ENCODE measurements around the gene KLHL34.

Gene KLHL34

GRCh38 chrX:21655901-21656586, 2.1 kb downstream of the KLHL34 start:
- no peak for DNase-seq

DNA sequence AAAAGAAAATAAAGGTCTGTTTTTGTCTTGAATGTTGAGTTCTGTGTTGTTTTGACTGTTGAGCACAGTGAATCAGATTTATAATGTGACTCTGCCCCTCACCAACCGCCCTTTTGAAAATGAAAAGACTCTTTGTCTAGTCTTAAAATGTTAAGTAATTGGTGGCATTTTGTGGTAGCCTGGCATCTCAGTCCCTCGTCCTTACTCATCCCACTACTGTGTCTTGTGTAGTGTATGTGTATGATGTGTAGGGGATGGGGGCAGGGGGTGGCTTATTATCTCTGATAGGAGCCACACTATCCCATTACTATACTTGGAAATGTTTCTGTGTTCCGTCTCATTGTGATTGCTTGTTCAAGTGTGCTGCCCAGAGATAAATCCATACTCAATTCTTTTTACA, 12.2 kb downstream of the KLHL34 start:
- DNase-seq: no peak

DNA sequence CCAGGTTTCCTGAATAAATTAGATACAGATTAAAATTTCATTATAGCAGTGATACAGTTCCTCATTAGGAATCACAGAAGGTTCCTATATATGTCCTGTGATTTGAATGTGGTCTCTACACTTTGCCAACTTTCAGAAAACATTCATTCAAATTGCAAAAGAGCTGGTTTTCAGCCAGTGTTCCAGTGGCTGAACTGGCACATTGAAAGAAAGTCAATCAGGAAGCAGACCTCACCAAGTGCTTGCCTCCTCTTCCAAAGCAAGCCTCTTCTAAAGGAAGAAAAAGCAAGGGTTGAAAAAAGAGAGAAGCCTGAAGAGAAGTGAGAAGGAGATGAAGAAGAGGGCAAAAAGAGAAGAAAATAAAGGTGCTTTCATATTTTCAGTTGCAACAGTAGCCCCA, 12.7 kb downstream of the KLHL34 start:
- DNase-seq: no peak

DNA sequence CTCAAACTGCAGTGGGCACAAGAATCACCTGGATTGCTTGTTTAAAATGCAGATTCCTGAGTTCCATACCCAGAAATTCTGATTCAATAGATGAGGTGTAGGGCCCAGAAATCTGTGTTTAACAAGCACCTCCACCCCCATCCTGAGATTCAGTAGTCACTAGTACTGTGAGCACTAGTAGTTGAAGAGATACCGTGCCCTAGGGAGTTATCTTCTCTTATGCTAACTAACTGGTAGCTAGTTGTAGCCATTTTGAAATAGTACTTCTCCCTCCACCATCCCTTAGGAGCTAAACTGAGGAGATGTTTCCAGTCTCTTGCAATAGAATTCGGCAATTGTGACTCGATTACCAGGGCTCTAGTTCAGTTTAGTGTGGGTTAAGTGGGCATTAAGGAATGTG, 18.4 kb downstream of the KLHL34 start:
- DNase-seq: no peak

DNA sequence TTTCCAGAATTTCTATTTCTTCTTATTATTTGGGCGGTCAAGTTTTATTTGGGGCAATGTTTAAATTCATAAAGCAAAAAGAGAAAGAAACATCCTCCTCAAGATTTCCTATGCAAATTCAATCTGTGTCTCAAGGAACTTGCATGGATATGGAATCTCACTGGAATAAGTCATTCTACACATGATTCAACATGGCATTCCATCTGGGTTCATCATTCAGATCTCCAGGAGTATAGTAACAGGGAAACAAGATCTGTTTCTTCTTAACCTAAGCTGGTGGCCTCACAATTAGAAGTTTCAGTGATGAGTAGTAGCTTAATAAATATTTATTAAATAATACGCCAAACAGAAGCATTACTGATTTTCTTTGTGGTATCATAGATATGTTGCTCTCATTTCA, 19.8 kb downstream of the KLHL34 start:
- peak; percentile 83 for DNase-seq

GRCh38 chrX:21632027-21632426, 26.1 kb downstream of the KLHL34 start:
- DNase-seq: peak; percentile 1

DNA sequence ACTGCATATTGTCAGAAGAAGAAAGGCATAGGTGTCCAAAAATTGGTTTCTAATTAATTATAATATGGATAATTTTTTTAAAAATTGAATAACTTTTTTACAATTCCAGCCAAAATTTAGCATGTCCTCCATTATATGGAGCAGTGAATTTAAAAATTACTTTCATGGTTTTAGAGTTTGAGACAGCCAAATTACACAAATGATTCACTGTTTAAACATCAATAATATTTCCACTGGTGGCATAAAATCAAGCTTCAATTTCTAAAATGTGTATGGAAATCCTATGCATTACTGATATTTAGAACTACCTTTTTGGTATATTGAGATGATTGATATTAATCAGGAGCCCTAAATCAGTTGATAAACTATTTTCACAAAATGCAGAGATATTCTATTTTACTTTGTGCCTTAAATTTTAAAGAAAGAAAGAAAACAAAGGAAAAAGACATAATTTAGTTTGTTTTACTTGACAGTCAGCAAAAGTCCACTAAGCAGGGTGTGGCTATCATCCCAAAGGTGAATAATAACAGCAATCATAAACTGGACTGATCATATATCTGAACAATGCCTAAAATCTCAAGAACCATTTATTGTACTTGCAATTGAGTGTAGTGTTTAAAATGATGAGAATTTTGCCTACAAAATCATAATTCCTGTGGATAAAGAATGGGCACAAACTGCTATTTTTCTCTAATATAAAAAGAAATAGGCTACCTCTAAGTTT, 34.2 kb downstream of the KLHL34 start:
- DNase-seq: no peak

DNA sequence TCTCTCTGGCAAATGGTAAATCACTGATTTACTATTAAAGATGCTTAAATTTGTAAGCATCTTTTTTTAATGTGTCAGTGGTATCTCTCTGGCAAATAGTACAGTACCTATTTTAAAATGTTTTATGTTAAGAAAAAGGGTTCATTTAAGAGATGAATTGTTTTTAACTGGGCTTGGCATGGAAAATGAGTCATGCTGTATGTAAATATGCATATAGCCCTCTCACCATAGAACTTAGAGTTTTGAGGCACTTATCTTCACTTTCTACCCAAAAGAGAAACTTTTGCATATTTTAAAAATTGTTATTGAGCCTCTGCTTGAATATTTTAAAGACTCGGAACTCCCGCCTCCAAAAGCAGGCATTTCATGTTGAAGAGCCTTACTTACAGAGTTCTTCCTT, 37.9 kb downstream of the KLHL34 start:
- no peak for DNase-seq

GRCh38 chrX:21616386-21616785, 41.7 kb downstream of the KLHL34 start:
- no peak for DNase-seq

GRCh38 chrX:21612154-21612553, 46.0 kb downstream of the KLHL34 start:
- no peak for DNase-seq

DNA sequence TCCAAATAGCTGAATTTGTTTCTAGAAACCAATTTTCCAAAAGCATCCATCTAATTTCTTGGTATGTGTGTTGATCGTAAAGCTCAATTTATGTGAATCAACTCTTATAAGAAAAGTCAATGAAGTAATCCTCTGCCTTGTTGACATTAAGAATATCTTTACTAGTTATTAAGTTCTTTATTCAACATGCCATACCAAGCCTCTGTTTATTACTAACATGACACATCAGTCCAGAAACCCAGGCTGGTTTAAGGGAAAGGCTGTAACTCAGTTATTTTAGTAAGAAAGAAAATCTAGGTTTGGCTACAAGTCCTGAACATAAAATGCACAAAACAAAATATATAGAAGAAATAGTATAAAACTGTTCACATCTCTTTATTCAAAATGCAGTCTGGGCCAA, 48.0 kb downstream of the KLHL34 start:
- DNase-seq: peak; percentile 2

DNA sequence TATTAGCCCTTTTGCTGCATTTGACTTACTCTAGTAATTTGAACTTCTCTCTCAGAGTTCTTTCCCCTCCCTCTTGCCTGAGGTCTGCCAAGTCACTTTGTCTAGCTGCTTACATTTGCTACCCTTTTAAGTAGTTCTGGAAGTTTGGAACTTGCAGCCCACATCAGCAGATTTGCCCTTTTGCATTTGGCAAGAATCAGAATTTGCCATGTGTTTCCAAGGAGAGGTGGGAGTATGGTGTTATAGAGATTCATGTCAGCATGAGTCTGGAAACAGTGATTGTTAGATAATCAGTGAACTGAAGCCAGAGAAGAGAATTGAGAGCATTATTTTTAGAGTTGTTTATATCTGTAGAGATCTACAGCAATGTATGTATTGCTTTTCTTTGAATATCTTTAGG, 52.1 kb downstream of the KLHL34 start:
- DNase-seq: no peak
